Measurements from ENCODE around the gene GCA. TPM values are rescaled to one million over a fixed set of nuclear protein-coding genes. Genes with fewer than 3 reads are reported as not detected.

GCA gene
- polyA plus RNA-seq, 1 donor from 2014 or later = 52.4 TPM

Other genes with a start within 250 kb of the GCA start
- gene GCG, start 191.9 kb upstream of the GCA start, polyA plus RNA-seq = not detected
- gene FAP, start 100.7 kb upstream of the GCA start, polyA plus RNA-seq = not detected
- gene IFIH1, start 25.4 kb upstream of the GCA start, polyA plus RNA-seq = 31.1 TPM

Measured in IgD-negative memory B cell (primary cell).